Measurements from ENCODE around the gene CARMIL1.

Gene CARMIL1

GRCh38 chr6:25333471-25333870 is 54.3 kb downstream of the CARMIL1 start:
- DNase-seq (ENCODE audit: low read depth, low spot score) = no peak
- H3K4me3 ChIP-seq (ENCODE audit: low read depth, low read length) = no peak overlapping the region
- in situ Hi-C loops (cut with HindIII; ENCODE audit: low sequenced_read_pairs) = no loop called here
- TF ChIP-seq CTCF (IDR thresholded peaks at IDR 0.05; ENCODE audit: low read depth, low read length) = no peak

GRCh38 chr6:25334793-25335192 is 55.6 kb downstream of the CARMIL1 start:
- H3K4me3 ChIP-seq (ENCODE audit: low read depth, low read length) = no peak overlapping the region
- in situ Hi-C loops (cut with HindIII; ENCODE audit: low sequenced_read_pairs) = no loop called here
- DNase-seq (ENCODE audit: low read depth, low spot score) = no peak
- no peak for TF ChIP-seq CTCF (IDR thresholded peaks at IDR 0.05; ENCODE audit: low read depth, low read length)

- no peak for DNase-seq (ENCODE audit: low read depth, low spot score)
- TF ChIP-seq CTCF (IDR thresholded peaks at IDR 0.05; ENCODE audit: low read depth, low read length) = no peak
- H3K4me3 ChIP-seq (ENCODE audit: low read depth, low read length) = no peak overlapping the region
- in situ Hi-C loops (cut with HindIII; ENCODE audit: low sequenced_read_pairs) = no loop called here
These were observed 57.8 kb downstream of the CARMIL1 start for GRCh38 chr6:25336996-25337395.

- in situ Hi-C loops (cut with HindIII; ENCODE audit: low sequenced_read_pairs) = no loop called here
- H3K4me3 ChIP-seq (ENCODE audit: low read depth, low read length) = no peak overlapping the region
- DNase-seq (ENCODE audit: low read depth, low spot score) = no peak
- TF ChIP-seq CTCF (IDR thresholded peaks at IDR 0.05; ENCODE audit: low read depth, low read length) = no peak
These were observed 58.3 kb downstream of the CARMIL1 start for GRCh38 chr6:25337431-25337830.

GRCh38 chr6:25340431-25341202 is 61.4 kb downstream of the CARMIL1 start:
- no peak overlapping the region for H3K4me3 ChIP-seq (ENCODE audit: low read depth, low read length)
- in situ Hi-C loops (cut with HindIII; ENCODE audit: low sequenced_read_pairs) = no loop called here
- DNase-seq (ENCODE audit: low read depth, low spot score) = no peak
- TF ChIP-seq CTCF (IDR thresholded peaks at IDR 0.05; ENCODE audit: low read depth, low read length) = no peak

- DNase-seq (ENCODE audit: low read depth, low spot score) = no peak
- no peak overlapping the region for H3K4me3 ChIP-seq (ENCODE audit: low read depth, low read length)
- in situ Hi-C loops (cut with HindIII; ENCODE audit: low sequenced_read_pairs) = no loop called here
- TF ChIP-seq CTCF (IDR thresholded peaks at IDR 0.05; ENCODE audit: low read depth, low read length) = no peak
These were observed 62.0 kb downstream of the CARMIL1 start for GRCh38 chr6:25341203-25341552.

Measured in astrocyte of the spinal cord (primary cell).